Measurements from ENCODE around the gene RRP9.

- no peak for TF ChIP-seq POLR2A (IDR thresholded peaks at IDR 0.05; ENCODE audit: low read length)
- no peak for TF ChIP-seq GATA1 (IDR thresholded peaks at IDR 0.05; ENCODE audit: low read depth, low read length)
Observed at GRCh38 chr3:51958603-51959521, 17.2 kb upstream of the RRP9 start.

Measured in erythroblast (primary cell).